NCI-H2227 (cell line): ENCODE results near the gene NPR2.

Experiments used
- DNase-seq: peaks from one replicate; lab custom pipeline; 2025; ENCODE audit not compliant: unreplicated experiment; lab: John Stamatoyannopoulos, UW

Gene NPR2

GRCh38 chr9:35791297-35791921, at the start of gene NPR2:
NPR2 (plus strand) TSS chr9:35791591; CDS start chr9:35792409, 818 bp downstream.
- peak; percentile 20 for DNase-seq

GRCh38 chr9:35741740-35742139, 49.7 kb upstream of the NPR2 start:
- no peak for DNase-seq

- no peak for DNase-seq
Observed at GRCh38 chr9:35743452-35743851, 47.9 kb upstream of the NPR2 start.

- DNase-seq: no peak
Observed at GRCh38 chr9:35743880-35744518, 47.4 kb upstream of the NPR2 start.

GRCh38 chr9:35745569-35745968, 45.8 kb upstream of the NPR2 start:
- DNase-seq: no peak

GRCh38 chr9:35746583-35746982, 44.8 kb upstream of the NPR2 start:
- DNase-seq: no peak

- DNase-seq: no peak
Observed at GRCh38 chr9:35748242-35748857, 43.0 kb upstream of the NPR2 start.

GRCh38 chr9:35748858-35749514, 42.4 kb upstream of the NPR2 start, which contains the start of the genes GBA2 and RGP1:
GBA2 (minus strand) TSS chr9:35749228; CDS start chr9:35748704, 524 bp downstream.
RGP1 (plus strand) TSS chr9:35749287; CDS start chr9:35749756, 469 bp downstream.
- DNase-seq: peak; percentile 72

GRCh38 chr9:35749515-35750255, 41.7 kb upstream of the NPR2 start:
- no peak for DNase-seq

- DNase-seq: no peak
Observed at GRCh38 chr9:35750256-35750531, 41.2 kb upstream of the NPR2 start.

- no peak for DNase-seq
Observed at GRCh38 chr9:35753466-35753865, 37.9 kb upstream of the NPR2 start.

- no peak for DNase-seq
Observed at GRCh38 chr9:35754264-35754663, 37.1 kb upstream of the NPR2 start, which contains the start of gene MSMP. MSMP (minus strand) TSS chr9:35754276; CDS start chr9:35754129, 147 bp downstream.

- DNase-seq: no peak
Observed at GRCh38 chr9:35755071-35755470, 36.3 kb upstream of the NPR2 start.

- peak; percentile 58 for DNase-seq
Observed at GRCh38 chr9:35756275-35757225, 34.8 kb upstream of the NPR2 start.

- peak; percentile 43 for DNase-seq
Observed at GRCh38 chr9:35757226-35757891, 34.0 kb upstream of the NPR2 start.

- no peak for DNase-seq
Observed at GRCh38 chr9:35757892-35758275, 33.5 kb upstream of the NPR2 start.

- no peak for DNase-seq
Observed at GRCh38 chr9:35758475-35759050, 32.8 kb upstream of the NPR2 start.

- no peak for DNase-seq
Observed at GRCh38 chr9:35759795-35760194, 31.6 kb upstream of the NPR2 start.

- no peak for DNase-seq
Observed at GRCh38 chr9:35760651-35761050, 30.7 kb upstream of the NPR2 start.
